Endothelial cell of umbilical vein (primary cell): ENCODE results near the gene ASTN1. TPM values are rescaled to one million over a fixed set of nuclear protein-coding genes. Genes with fewer than 3 reads are reported as not detected.

Source experiments
- BruUV-seq: library from RNA; stranded (reverse); fragments of 400-500 nt; replicated peaks from 2 replicates; lab custom pipeline; 2021; lab: Mats Ljungman, UMichigan
- CTCF ChIA-PET: fragments of 300-600, 350-600 bp; sonication (Branson Sonifier 250); formaldehyde crosslinking; loops from one replicate; lab custom pipeline; 2021; ENCODE audit warnings: antibody characterized with exemption, inconsistent platforms; lab: Charles Lee
- POLR2A ChIA-PET: fragments of 300-600, 350-600 bp; sonication (Branson Sonifier 250); formaldehyde crosslinking; loops from one replicate; lab custom pipeline; 2021; ENCODE audit warnings: antibody characterized with exemption, inconsistent platforms; lab: Charles Lee
- DNase-seq: peaks from one replicate; pipeline ENCODE4 v3.0.0-alpha.2; 2011; ENCODE audit warnings: low read depth, low spot score
- FAIRE-seq: peaks from 2 replicates; lab custom pipeline; 2011; peaks lifted over from hg19 to GRCh38; lab: Jason Lieb, UNC
- H2AFZ ChIP-seq: 2 replicates; pipeline ENCODE4 v1.6.0; 2012; ENCODE audit warnings: low read depth, low read length, control low read depth, inconsistent platforms
- H3K27ac ChIP-seq: 2 replicates; pipeline ENCODE4 v1.5.1; 2011; ENCODE audit warnings: low read depth, mild to moderate bottlenecking, control low read depth, low read length, moderate library complexity; ENCODE audit not compliant: insufficient read depth
- H3K27me3 ChIP-seq, 2 experiments: 2 replicates each; pipeline versions ENCODE4 v1.6.0 to v1.6.1; 2011; ENCODE audit warnings: low read length in 2 of 2, mixed read lengths in 1 of 2; ENCODE audit not compliant: control insufficient read depth in 2 of 2, insufficient read depth in 2 of 2
- H3K36me3 ChIP-seq, 2 experiments: 2 replicates in 1 of 2; 3 replicates in 1 of 2; pipeline ENCODE4 v1.5.1; 2011; ENCODE audit warnings: low read length in 2 of 2, mild to moderate bottlenecking in 1 of 2, moderate library complexity in 1 of 2; ENCODE audit not compliant: control insufficient read depth in 2 of 2, insufficient read depth in 2 of 2; ENCODE audit errors: extremely low read depth in 1 of 2
- H3K4me1 ChIP-seq: 3 replicates; pipeline ENCODE4 v1.5.1; 2011; ENCODE audit warnings: mild to moderate bottlenecking, low read length; ENCODE audit not compliant: control insufficient read depth, insufficient read depth; ENCODE audit errors: extremely low read depth
- H3K4me2 ChIP-seq: 2 replicates; pipeline ENCODE4 v1.6.1; 2011; ENCODE audit warnings: low read length, control low read depth, mixed read lengths; ENCODE audit not compliant: insufficient read depth
- H3K4me3 ChIP-seq, 3 experiments: fragments of 200-600 bp in 1 of 3; sonication (generic), shearing (Covaris generic) in 1 of 3; replicated peaks in 1 of 3; 2 replicates each; pipeline ENCODE4 v1.5.1; 2011 to 2016; ENCODE audit warnings: control low read depth in 3 of 3, low read length in 3 of 3, mild to moderate bottlenecking in 2 of 3, inconsistent platforms in 1 of 3, low read depth in 1 of 3, moderate library complexity in 1 of 3; ENCODE audit not compliant: insufficient read depth in 1 of 3
- H3K79me2 ChIP-seq: 2 replicates; pipeline ENCODE4 v1.6.0; 2012; ENCODE audit warnings: low read length, inconsistent platforms; ENCODE audit not compliant: control insufficient read depth, insufficient read depth
- H3K9ac ChIP-seq: replicated peaks from 2 replicates; pipeline ENCODE3; 2011; ENCODE audit warnings: low read length, control low read depth; ENCODE audit not compliant: insufficient read depth; ENCODE audit errors: extremely low read depth
- H3K9me1 ChIP-seq: replicated peaks from 3 replicates; pipeline ENCODE4 v1.6.0; 2011; ENCODE audit warnings: mild to moderate bottlenecking, low read length; ENCODE audit not compliant: control insufficient read depth, insufficient read depth; ENCODE audit errors: extremely low read depth
- H3K9me3 ChIP-seq: replicated peaks from 2 replicates; pipeline ENCODE4 v1.5.1; 2012; ENCODE audit warnings: low read length, inconsistent platforms; ENCODE audit not compliant: control insufficient read depth, insufficient read depth
- H4K20me1 ChIP-seq: replicated peaks from 2 replicates; pipeline ENCODE3; 2011; ENCODE audit warnings: mild to moderate bottlenecking, low read length; ENCODE audit not compliant: control insufficient read depth, insufficient read depth; ENCODE audit errors: extremely low read depth
- EZH2 ChIP-seq: IDR thresholded peaks from 2 replicates; pipeline ENCODE4 v1.6.1; 2012; ENCODE audit warnings: borderline replicate concordance, low read depth, mild to moderate bottlenecking, moderate library complexity, low read length, inconsistent platforms; ENCODE audit not compliant: severe bottlenecking
- FOS ChIP-seq: IDR thresholded peaks from 2 replicates; pipeline ENCODE4 v1.6.1; 2011; ENCODE audit warnings: mild to moderate bottlenecking, low read length, moderate library complexity, borderline replicate concordance; ENCODE audit not compliant: insufficient read depth
- GATA2 ChIP-seq: IDR thresholded peaks from 2 replicates; pipeline ENCODE4 v1.7.0; 2011; ENCODE audit warnings: low read depth, mild to moderate bottlenecking, moderate library complexity, mixed read lengths, low read length; ENCODE audit not compliant: insufficient read length, insufficient read depth
- JUN ChIP-seq: IDR thresholded peaks from 2 replicates; pipeline ENCODE4 v1.6.1; 2011; ENCODE audit warnings: borderline replicate concordance, low read depth; ENCODE audit not compliant: insufficient read length, insufficient read depth
- MYC ChIP-seq: IDR thresholded peaks from one replicate; pipeline ENCODE4 v1.6.1; 2011; ENCODE audit warnings: mild to moderate bottlenecking, low read depth, low read length
- POLR2A ChIP-seq: IDR thresholded peaks from 2 replicates; pipeline ENCODE4 v1.6.1; 2012; ENCODE audit warnings: low read depth, mild to moderate bottlenecking, control low read depth, low read length
- POLR2AphosphoS5 ChIP-seq: IDR thresholded peaks from 2 replicates; pipeline ENCODE4 v1.6.1; 2012; ENCODE audit warnings: low read depth, mild to moderate bottlenecking, control low read depth, low read length, moderate library complexity; ENCODE audit not compliant: insufficient read depth
- dilution Hi-C: fragments of 300-500 bp; cut with MboI; formaldehyde crosslinking; loops from one replicate; pipeline ENCODE4 v1.15.0; 2019; ENCODE audit warnings: low sequenced_read_pairs; ENCODE audit not compliant: extremely low pct_ligation_motif_present
- intact Hi-C: fragments of 100-400 bp; cut with micrococcal nuclease; formaldehyde crosslinking; loops from one replicate; pipeline ENCODE4 v1.10.0; 2022
- polyA plus RNA-seq, 4 experiments: library from polyadenylated mRNA; depleted of rRNA in 3 of 4; stranded (reverse) in 3 of 4; unstranded in 1 of 4; fragments of >200 nt; gene quantifications; 2 replicates each; pipeline versions ENCODE4 v1.2.1 to v1.2.3, GENCODE V29; 2011 to 2012; ENCODE audit warnings: missing spikeins in 1 of 4
- total RNA-seq: library from RNA; stranded (reverse); gene quantifications from 2 replicates; pipeline ENCODE4 v1.2.3, GENCODE V29; 2021
- TF ChIP-seq, protein P1 (sequence below), 2 donors: IDR thresholded peaks; 1 replicate in 1 of 2; 2 replicates in 1 of 2; pipeline ENCODE4 v1.5.1; 2011; ENCODE audit warnings: low read length in 2 of 2, mild to moderate bottlenecking in 2 of 2, moderate library complexity in 2 of 2, control low read depth in 1 of 2, inconsistent platforms in 1 of 2, low read depth in 1 of 2; ENCODE audit not compliant: insufficient read depth in 1 of 2; ENCODE audit errors: extremely low read depth in 1 of 2
- TF ChIP-seq, protein P2 (sequence below): IDR thresholded peaks from 2 replicates; pipeline ENCODE4 v1.6.1; 2011; ENCODE audit not compliant: insufficient read depth, insufficient read length

Gene ASTN1
- total and polyA plus RNA-seq, 2 donors (not counting 3 experiments of a cell fraction or from before 2014, with no cell fraction given) = 0.04 TPM; not detected in 1

DNA sequence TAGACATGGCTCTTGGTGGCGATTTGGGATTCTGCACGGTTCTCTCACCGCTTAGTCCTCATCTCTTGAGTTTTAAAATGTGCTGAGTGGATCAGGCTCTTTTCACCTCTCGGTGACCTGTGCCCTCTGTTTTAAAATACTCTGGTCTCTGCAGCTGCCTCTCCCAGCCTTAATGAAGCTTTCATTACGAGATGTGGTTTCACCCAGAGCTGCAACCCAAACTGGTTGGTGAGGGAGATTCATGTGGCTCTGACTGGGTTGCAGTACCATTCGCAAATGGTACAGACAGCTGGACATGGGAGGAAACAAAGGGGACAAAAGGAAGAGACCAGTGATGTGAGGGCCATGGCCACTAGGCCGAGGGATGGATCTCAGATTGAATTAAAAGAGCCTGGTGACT, 258.9 kb downstream of the ASTN1 start:
- no peaks in the 10 kb centered on the region for H3K79me2 ChIP-seq
- POLR2A ChIA-PET = no interaction called here
- no peak overlapping the region for H3K27ac ChIP-seq
- intact Hi-C loops = no loop called here
- CTCF ChIA-PET = interaction anchor here (1.5 kb wide), 1 partner anchor 1038 kb away, joined by 3 read pairs; no protein-coding TSS in a partner anchor
- H3K9me3 ChIP-seq = no peaks in the 10 kb centered on the region
- dilution Hi-C loops = no loop called here
- no peaks in the 10 kb centered on the region for H3K4me1 ChIP-seq
- no peaks in the 10 kb centered on the region for H3K9me1 ChIP-seq
- no peak overlapping the region for H3K9ac ChIP-seq
- H2AFZ ChIP-seq = no peak overlapping the region
- no peak for FAIRE-seq
- no peak overlapping the region for H3K4me2 ChIP-seq
- no peak for DNase-seq
- no peaks in the 10 kb centered on the region for H3K27me3 ChIP-seq
- no peaks in the 10 kb centered on the region for H3K36me3 ChIP-seq
- no TSS peak for BruUV-seq
- TF ChIP-seq POLR2A = no peak
- TF ChIP-seq FOS = no peak
- TF ChIP-seq EZH2 = no peak
- TF ChIP-seq GATA2 = no peak
- TF ChIP-seq JUN = no peak
- TF ChIP-seq, protein P1, sequence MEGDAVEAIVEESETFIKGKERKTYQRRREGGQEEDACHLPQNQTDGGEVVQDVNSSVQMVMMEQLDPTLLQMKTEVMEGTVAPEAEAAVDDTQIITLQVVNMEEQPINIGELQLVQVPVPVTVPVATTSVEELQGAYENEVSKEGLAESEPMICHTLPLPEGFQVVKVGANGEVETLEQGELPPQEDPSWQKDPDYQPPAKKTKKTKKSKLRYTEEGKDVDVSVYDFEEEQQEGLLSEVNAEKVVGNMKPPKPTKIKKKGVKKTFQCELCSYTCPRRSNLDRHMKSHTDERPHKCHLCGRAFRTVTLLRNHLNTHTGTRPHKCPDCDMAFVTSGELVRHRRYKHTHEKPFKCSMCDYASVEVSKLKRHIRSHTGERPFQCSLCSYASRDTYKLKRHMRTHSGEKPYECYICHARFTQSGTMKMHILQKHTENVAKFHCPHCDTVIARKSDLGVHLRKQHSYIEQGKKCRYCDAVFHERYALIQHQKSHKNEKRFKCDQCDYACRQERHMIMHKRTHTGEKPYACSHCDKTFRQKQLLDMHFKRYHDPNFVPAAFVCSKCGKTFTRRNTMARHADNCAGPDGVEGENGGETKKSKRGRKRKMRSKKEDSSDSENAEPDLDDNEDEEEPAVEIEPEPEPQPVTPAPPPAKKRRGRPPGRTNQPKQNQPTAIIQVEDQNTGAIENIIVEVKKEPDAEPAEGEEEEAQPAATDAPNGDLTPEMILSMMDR (IDR thresholded peaks at IDR 0.05; ENCODE audit: extremely low read depth in 1 of 2, insufficient read depth in 1 of 2, low read depth in 1 of 2, low read length in 2 of 2) = no peak
- no peak for TF ChIP-seq MYC
- no peak for TF ChIP-seq POLR2AphosphoS5
- TF ChIP-seq, protein P2, sequence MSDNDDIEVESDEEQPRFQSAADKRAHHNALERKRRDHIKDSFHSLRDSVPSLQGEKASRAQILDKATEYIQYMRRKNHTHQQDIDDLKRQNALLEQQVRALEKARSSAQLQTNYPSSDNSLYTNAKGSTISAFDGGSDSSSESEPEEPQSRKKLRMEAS = no peak
- no peaks in the 10 kb centered on the region for H4K20me1 ChIP-seq
- H3K4me3 ChIP-seq = no peak overlapping the region
